ENCODE measurements around the gene GNB1L.

GNB1L gene

DNA sequence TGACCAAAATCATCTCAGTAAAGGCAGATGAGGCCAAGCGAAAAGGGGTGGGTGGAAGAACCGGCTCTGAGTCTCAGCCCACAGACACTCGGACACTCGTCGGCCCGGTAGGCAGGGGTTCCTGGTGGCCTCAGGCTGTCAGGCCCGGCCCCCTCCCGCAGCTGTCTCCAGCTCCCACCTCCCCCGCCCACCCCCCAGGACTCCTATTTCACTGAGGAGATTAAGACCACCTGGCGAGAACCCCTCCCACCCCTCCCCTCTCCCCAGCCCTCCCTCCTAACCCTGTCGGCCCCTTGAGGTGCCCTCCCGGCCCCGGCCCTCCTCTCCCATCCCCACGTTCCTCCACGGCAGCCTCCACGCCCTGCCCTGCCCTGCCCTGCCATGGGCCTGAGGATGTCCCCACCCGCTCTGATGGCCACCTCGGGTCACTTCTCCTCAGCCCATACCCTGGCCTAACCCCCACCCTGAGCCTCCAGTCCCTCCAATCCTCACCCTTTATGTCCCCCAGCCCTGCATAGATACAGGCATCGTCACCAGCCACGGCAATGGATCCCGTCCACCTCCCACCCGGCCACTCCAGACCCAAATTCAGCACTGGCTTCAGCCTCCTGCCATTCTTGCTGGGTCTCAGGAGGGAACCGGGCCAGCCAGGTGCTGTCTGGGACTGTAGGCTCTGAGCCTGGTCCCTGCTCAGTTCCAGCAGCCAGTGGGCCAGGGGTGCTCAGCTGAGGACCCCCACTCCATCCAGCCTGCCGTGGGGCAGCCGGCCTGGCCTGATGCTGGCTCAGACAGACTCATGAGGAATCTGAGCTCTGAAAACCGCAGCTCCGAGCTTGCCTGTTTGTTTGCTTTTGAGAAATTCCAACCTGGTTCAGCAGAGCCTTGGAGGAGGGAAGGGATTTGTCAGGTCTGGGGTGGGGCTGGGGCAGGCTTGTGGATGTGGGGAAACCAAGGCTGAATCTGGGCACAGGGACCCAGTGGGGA lies 103.9 kb downstream of the GNB1L start:
- Histone ChIP-seq H2AK5ac (ENCODE audit: low read depth, low read length) (peak overlapping the region; percentile 98), H3K9me3 (replicated peaks in 1 of 2; ENCODE audit: control insufficient read depth in 2 of 2, insufficient read depth in 1 of 2, low read depth in 1 of 2, low read length in 2 of 2) (peaks cover 0 to 4% of the 10 kb centered on the region in 2 donors), H2BK120ac (ENCODE audit: low read depth, low read length) (peak overlapping the region; percentile 78), H3K4ac (ENCODE audit: low read length) (no peak overlapping the region), H3K4me1 (ENCODE audit: control insufficient read depth in 2 of 2, insufficient read depth in 1 of 2, low read depth in 1 of 2, low read length in 2 of 2) (peaks cover 15 to 37% of the 10 kb centered on the region in 2 donors), H2AFZ (ENCODE audit: low read length) (no peak overlapping the region), H3K4me2 (ENCODE audit: insufficient read depth, low read length, poor library complexity, severe bottlenecking) (no peak overlapping the region), H2BK15ac (ENCODE audit: low read length) (peak overlapping the region; percentile 97), H3K23ac (ENCODE audit: low read depth, low read length, poor library complexity) (peak overlapping the region; percentile 96), H3K27me3 (ENCODE audit: control insufficient read depth in 3 of 3, insufficient read depth in 3 of 3, low read depth in 1 of 3, low read length in 3 of 3) (peaks cover 12 to 79% (median 32%) of the 10 kb centered on the region in 3 experiments), H2BK12ac (ENCODE audit: low read length) (peak overlapping the region; percentile 77), H3K79me1 (ENCODE audit: low read depth, low read length) (peaks cover 5% of the 10 kb centered on the region), H3K4me3 (ENCODE audit: low read length in 2 of 2) (no peak overlapping the region), H3K14ac (ENCODE audit: low read length) (no peak overlapping the region), H4K8ac (ENCODE audit: low read depth, low read length) (no peak overlapping the region), H3K9ac (ENCODE audit: low read depth, low read length, poor library complexity) (peak overlapping the region; percentile 63), H3K27ac (replicated peaks; ENCODE audit: low read length) (no peak overlapping the region), H3K18ac (ENCODE audit: low read length) (peak overlapping the region; percentile 94), H3K36me3 (replicated peaks in 1 of 2; ENCODE audit: control insufficient read depth in 2 of 2, insufficient read depth in 2 of 2, low read length in 2 of 2) (no peaks in the 10 kb centered on the region), H2BK5ac (ENCODE audit: low read length) (peak overlapping the region; percentile 62), H4K91ac (ENCODE audit: low read depth, low read length, poor library complexity) (peak overlapping the region; percentile 68)
- no CpG with 5 or more reads among the region's 27 CpGs for WGBS, 2 donors (ENCODE audit: extremely low coverage in 2 of 2, insufficient read length in 2 of 2, insufficient replicate concordance in 1 of 2)
- no peak for DNase-seq (ENCODE audit: low spot score)

DNA sequence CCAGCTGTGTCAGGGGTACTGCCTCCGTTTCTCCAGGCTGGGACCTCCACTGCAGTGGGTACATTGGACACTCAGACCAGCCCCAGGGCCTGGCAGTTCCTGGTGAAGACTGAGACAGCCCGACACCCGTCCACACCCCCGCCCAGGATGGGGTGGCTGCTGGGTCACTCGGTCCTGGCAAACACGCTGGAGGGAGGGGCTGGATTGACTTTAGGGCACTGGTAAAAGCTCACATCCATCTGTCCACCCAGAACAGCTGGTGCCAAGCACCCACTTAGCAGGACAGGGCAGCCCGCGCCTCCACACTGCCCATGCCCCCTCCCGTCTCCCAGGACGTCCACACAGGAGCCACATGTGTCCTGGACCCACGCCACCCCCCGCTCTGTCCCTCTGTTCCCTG lies 104.8 kb downstream of the GNB1L start:
- no peak overlapping the region for H3K4me3 ChIP-seq (ENCODE audit: low read length in 2 of 2)
- peaks cover 0 to 4% of the 10 kb centered on the region in 2 donors for H3K9me3 ChIP-seq (replicated peaks in 1 of 2; ENCODE audit: control insufficient read depth in 2 of 2, insufficient read depth in 1 of 2, low read depth in 1 of 2, low read length in 2 of 2)
- H3K23ac ChIP-seq (ENCODE audit: low read depth, low read length, poor library complexity), result peak overlapping the region; percentile 86
- peak overlapping the region; percentile 97 for H3K14ac ChIP-seq (ENCODE audit: low read length)
- peak overlapping the region; percentile 90 for H3K4ac ChIP-seq (ENCODE audit: low read length)
- H3K4me2 ChIP-seq (ENCODE audit: insufficient read depth, low read length, poor library complexity, severe bottlenecking), result no peak overlapping the region
- H3K18ac ChIP-seq (ENCODE audit: low read length), result peak overlapping the region; percentile 94
- peaks cover 7% of the 10 kb centered on the region for H3K79me1 ChIP-seq (ENCODE audit: low read depth, low read length)
- no CpG with 5 or more reads among the region's 12 CpGs for WGBS, 2 donors (ENCODE audit: extremely low coverage in 2 of 2, insufficient read length in 2 of 2, insufficient replicate concordance in 1 of 2)
- peaks cover 5 to 77% (median 23%) of the 10 kb centered on the region in 3 experiments for H3K27me3 ChIP-seq (ENCODE audit: control insufficient read depth in 3 of 3, insufficient read depth in 3 of 3, low read depth in 1 of 3, low read length in 3 of 3)
- H2BK120ac ChIP-seq (ENCODE audit: low read depth, low read length), result peak overlapping the region; percentile 78
- peak overlapping the region; percentile 22 for H2BK12ac ChIP-seq (ENCODE audit: low read length)
- H3K9ac ChIP-seq (ENCODE audit: low read depth, low read length, poor library complexity), result peak overlapping the region; percentile 78
- no peaks in the 10 kb centered on the region for H3K36me3 ChIP-seq (replicated peaks in 1 of 2; ENCODE audit: control insufficient read depth in 2 of 2, insufficient read depth in 2 of 2, low read length in 2 of 2)
- H4K8ac ChIP-seq (ENCODE audit: low read depth, low read length), result no peak overlapping the region
- H3K4me1 ChIP-seq (ENCODE audit: control insufficient read depth in 2 of 2, insufficient read depth in 1 of 2, low read depth in 1 of 2, low read length in 2 of 2), result peaks cover 17 to 33% of the 10 kb centered on the region in 2 donors
- no peak for DNase-seq (ENCODE audit: low spot score)
- peak overlapping the region; percentile 96 for H2AK5ac ChIP-seq (ENCODE audit: low read depth, low read length)
- H3K27ac ChIP-seq (replicated peaks; ENCODE audit: low read length), result no peak overlapping the region
- peak overlapping the region; percentile 15 for H4K91ac ChIP-seq (ENCODE audit: low read depth, low read length, poor library complexity)
- no peak overlapping the region for H2BK5ac ChIP-seq (ENCODE audit: low read length)
- peak overlapping the region; percentile 92 for H2BK15ac ChIP-seq (ENCODE audit: low read length)
- H2AFZ ChIP-seq (ENCODE audit: low read length), result no peak overlapping the region

DNA sequence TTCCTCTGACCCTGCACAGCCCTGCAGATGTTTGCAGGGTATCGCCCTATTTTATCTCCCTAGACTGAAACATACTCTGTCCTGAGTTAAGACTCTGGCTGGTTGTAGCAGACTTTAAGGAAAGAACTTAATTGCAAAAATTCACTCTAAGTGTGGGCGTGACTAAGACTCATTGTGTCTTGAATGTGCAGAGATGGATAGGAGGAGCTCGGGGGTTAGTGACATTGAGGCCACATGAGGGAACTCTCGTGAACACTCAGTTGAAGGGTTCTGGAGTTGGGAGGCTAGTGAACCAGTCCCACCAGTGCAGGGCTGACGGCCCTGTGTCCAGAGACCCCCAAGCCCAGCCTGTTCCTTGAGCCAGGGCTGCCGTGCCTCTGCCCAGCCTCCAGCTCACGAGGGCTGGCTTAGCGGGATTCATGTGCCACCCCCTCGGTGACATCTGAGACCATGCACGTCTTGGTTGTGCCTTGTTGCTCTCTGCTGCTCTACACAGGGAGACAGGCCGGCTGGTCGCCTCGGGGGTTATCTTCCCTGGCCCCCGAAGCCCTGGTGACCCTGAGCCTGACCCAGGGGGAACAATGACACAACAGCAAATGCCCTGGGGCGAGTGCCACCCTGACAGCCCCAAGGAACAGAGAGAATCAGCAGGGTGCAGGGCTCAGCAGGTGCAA lies 105.5 kb downstream of the GNB1L start:
- Histone ChIP-seq H3K36me3 (replicated peaks in 1 of 2; ENCODE audit: control insufficient read depth in 2 of 2, insufficient read depth in 2 of 2, low read length in 2 of 2) (no peaks in the 10 kb centered on the region), H2AK5ac (ENCODE audit: low read depth, low read length) (peak overlapping the region; percentile 96), H4K91ac (ENCODE audit: low read depth, low read length, poor library complexity) (no peak overlapping the region), H3K4me1 (ENCODE audit: control insufficient read depth in 2 of 2, insufficient read depth in 1 of 2, low read depth in 1 of 2, low read length in 2 of 2) (peaks cover 17 to 32% of the 10 kb centered on the region in 2 donors), H2BK5ac (ENCODE audit: low read length) (no peak overlapping the region), H3K79me1 (ENCODE audit: low read depth, low read length) (peaks cover 11% of the 10 kb centered on the region), H3K18ac (ENCODE audit: low read length) (peak overlapping the region; percentile 94), H3K23ac (ENCODE audit: low read depth, low read length, poor library complexity) (peak overlapping the region; percentile 86), H3K9me3 (replicated peaks in 1 of 2; ENCODE audit: control insufficient read depth in 2 of 2, insufficient read depth in 1 of 2, low read depth in 1 of 2, low read length in 2 of 2) (peaks cover 0 to 4% of the 10 kb centered on the region in 2 donors), H3K27me3 (ENCODE audit: control insufficient read depth in 3 of 3, insufficient read depth in 3 of 3, low read depth in 1 of 3, low read length in 3 of 3) (peaks cover 0 to 69% (median 15%) of the 10 kb centered on the region in 3 experiments), H2BK12ac (ENCODE audit: low read length) (no peak overlapping the region), H2BK15ac (ENCODE audit: low read length) (peak overlapping the region; percentile 92), H4K8ac (ENCODE audit: low read depth, low read length) (no peak overlapping the region), H3K27ac (replicated peaks; ENCODE audit: low read length) (no peak overlapping the region), H2BK120ac (ENCODE audit: low read depth, low read length) (no peak overlapping the region), H2AFZ (ENCODE audit: low read length) (no peak overlapping the region), H3K4me3 (ENCODE audit: low read length in 2 of 2) (no peak overlapping the region), H3K14ac (ENCODE audit: low read length) (no peak overlapping the region), H3K4ac (ENCODE audit: low read length) (no peak overlapping the region), H3K4me2 (ENCODE audit: insufficient read depth, low read length, poor library complexity, severe bottlenecking) (no peak overlapping the region), H3K9ac (ENCODE audit: low read depth, low read length, poor library complexity) (no peak overlapping the region)
- DNase-seq (ENCODE audit: low spot score), result no peak
- WGBS, 2 donors (ENCODE audit: extremely low coverage in 2 of 2, insufficient read length in 2 of 2, insufficient replicate concordance in 1 of 2), result no CpG with 5 or more reads among the region's 15 CpGs

DNA sequence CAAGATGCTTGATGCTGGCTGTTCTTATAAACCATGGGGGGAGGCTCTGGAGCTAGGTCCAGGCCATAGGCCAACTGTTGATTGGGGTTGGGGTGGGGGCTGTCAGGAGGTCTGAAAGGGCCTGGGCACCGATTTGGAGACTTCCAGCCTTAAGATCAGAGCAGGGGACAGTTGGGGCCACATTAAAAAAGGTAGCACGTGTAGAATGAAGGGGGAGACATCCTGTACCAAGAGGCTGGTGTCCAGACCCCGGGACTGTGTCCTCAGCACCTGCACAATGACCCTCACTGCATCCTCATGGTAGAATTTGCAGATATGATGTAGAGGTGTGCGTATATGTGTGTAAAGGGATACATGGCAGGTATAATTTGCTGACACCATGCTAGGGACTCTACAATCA lies 106.5 kb downstream of the GNB1L start:
- peaks cover 11% of the 10 kb centered on the region for H3K79me1 ChIP-seq (ENCODE audit: low read depth, low read length)

More for the DNA sequence above, 106.5 kb downstream of the GNB1L start:
- Histone ChIP-seq H3K18ac (ENCODE audit: low read length) (peak overlapping the region; percentile 27), H3K23ac (ENCODE audit: low read depth, low read length, poor library complexity) (peak overlapping the region; percentile 91), H3K36me3 (replicated peaks in 1 of 2; ENCODE audit: control insufficient read depth in 2 of 2, insufficient read depth in 2 of 2, low read length in 2 of 2) (no peaks in the 10 kb centered on the region), H2BK12ac (ENCODE audit: low read length) (no peak overlapping the region), H3K27ac (replicated peaks; ENCODE audit: low read length) (no peak overlapping the region), H4K8ac (ENCODE audit: low read depth, low read length) (no peak overlapping the region), H4K91ac (ENCODE audit: low read depth, low read length, poor library complexity) (no peak overlapping the region), H2AFZ (ENCODE audit: low read length) (no peak overlapping the region), H2BK15ac (ENCODE audit: low read length) (no peak overlapping the region), H3K4me1 (ENCODE audit: control insufficient read depth in 2 of 2, insufficient read depth in 1 of 2, low read depth in 1 of 2, low read length in 2 of 2) (peaks cover 17 to 29% of the 10 kb centered on the region in 2 donors), H3K14ac (ENCODE audit: low read length) (peak overlapping the region; percentile 12), H3K9me3 (replicated peaks in 1 of 2; ENCODE audit: control insufficient read depth in 2 of 2, insufficient read depth in 1 of 2, low read depth in 1 of 2, low read length in 2 of 2) (peaks cover 0 to 2% of the 10 kb centered on the region in 2 donors), H2AK5ac (ENCODE audit: low read depth, low read length) (no peak overlapping the region), H3K4ac (ENCODE audit: low read length) (no peak overlapping the region), H3K4me2 (ENCODE audit: insufficient read depth, low read length, poor library complexity, severe bottlenecking) (no peak overlapping the region), H3K4me3 (ENCODE audit: low read length in 2 of 2) (no peak overlapping the region), H3K9ac (ENCODE audit: low read depth, low read length, poor library complexity) (no peak overlapping the region), H3K27me3 (ENCODE audit: control insufficient read depth in 3 of 3, insufficient read depth in 3 of 3, low read depth in 1 of 3, low read length in 3 of 3) (peaks cover 0 to 67% (median 5%) of the 10 kb centered on the region in 3 experiments), H2BK5ac (ENCODE audit: low read length) (no peak overlapping the region), H2BK120ac (ENCODE audit: low read depth, low read length) (no peak overlapping the region)
- no CpG with 5 or more reads among the region's 4 CpGs for WGBS, 2 donors (ENCODE audit: extremely low coverage in 2 of 2, insufficient read length in 2 of 2, insufficient replicate concordance in 1 of 2)
- DNase-seq (ENCODE audit: low spot score), result no peak
